ENCODE measurements around the gene PERP.

PERP gene

GRCh38 chr6:138088326-138088762 is 18.9 kb downstream of the PERP start (continued):
- TF ChIP-seq ZNF416 (tag by site-specific recombination; IDR thresholded peaks at IDR 0.05) = no peak
- no peak for TF ChIP-seq ZNF48 (tag by site-specific recombination; IDR thresholded peaks at IDR 0.05)
- peak; percentile 10; the same call in 1 of the 2 replicates for TF ChIP-seq ZBTB20 (tag by site-specific recombination; IDR thresholded peaks at IDR 0.05)
- no peak for TF ChIP-seq ZNF362 (tag by site-specific recombination; IDR thresholded peaks at IDR 0.05)
- TF ChIP-seq, protein P1, sequence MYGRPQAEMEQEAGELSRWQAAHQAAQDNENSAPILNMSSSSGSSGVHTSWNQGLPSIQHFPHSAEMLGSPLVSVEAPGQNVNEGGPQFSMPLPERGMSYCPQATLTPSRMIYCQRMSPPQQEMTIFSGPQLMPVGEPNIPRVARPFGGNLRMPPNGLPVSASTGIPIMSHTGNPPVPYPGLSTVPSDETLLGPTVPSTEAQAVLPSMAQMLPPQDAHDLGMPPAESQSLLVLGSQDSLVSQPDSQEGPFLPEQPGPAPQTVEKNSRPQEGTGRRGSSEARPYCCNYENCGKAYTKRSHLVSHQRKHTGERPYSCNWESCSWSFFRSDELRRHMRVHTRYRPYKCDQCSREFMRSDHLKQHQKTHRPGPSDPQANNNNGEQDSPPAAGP (tag by site-specific recombination; IDR thresholded peaks at IDR 0.05) = peak; percentile 99
- peak; percentile 85 for TF ChIP-seq ZXDB (tag by site-specific recombination; IDR thresholded peaks at IDR 0.05)
- TF ChIP-seq BCL11A (tag by site-specific recombination; IDR thresholded peaks at IDR 0.05; ENCODE audit: low read depth) = peak; percentile 96
- TF ChIP-seq ZNF324 (tag by site-specific recombination; IDR thresholded peaks at IDR 0.05) = peak; percentile 41; the same call in 1 of the 2 replicates
- TF ChIP-seq FEZF1 (tag by site-specific recombination; IDR thresholded peaks at IDR 0.05) = peak; percentile 87
- TF ChIP-seq ZNF621 (tag by site-specific recombination; IDR thresholded peaks at IDR 0.05) = no peak
- TF ChIP-seq, protein P2, sequence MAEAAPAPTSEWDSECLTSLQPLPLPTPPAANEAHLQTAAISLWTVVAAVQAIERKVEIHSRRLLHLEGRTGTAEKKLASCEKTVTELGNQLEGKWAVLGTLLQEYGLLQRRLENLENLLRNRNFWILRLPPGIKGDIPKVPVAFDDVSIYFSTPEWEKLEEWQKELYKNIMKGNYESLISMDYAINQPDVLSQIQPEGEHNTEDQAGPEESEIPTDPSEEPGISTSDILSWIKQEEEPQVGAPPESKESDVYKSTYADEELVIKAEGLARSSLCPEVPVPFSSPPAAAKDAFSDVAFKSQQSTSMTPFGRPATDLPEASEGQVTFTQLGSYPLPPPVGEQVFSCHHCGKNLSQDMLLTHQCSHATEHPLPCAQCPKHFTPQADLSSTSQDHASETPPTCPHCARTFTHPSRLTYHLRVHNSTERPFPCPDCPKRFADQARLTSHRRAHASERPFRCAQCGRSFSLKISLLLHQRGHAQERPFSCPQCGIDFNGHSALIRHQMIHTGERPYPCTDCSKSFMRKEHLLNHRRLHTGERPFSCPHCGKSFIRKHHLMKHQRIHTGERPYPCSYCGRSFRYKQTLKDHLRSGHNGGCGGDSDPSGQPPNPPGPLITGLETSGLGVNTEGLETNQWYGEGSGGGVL (tag by site-specific recombination; IDR thresholded peaks at IDR 0.05) = no peak; the same call in 1 of the 2 replicates
- peak; percentile 76; the same call in 1 of the 2 replicates for TF ChIP-seq PRDM1 (tag by site-specific recombination; IDR thresholded peaks at IDR 0.05)
- TF ChIP-seq ZNF133 (tag by site-specific recombination; IDR thresholded peaks at IDR 0.05) = no peak
- TF ChIP-seq ZNF23 (tag by site-specific recombination; IDR thresholded peaks at IDR 0.05; ENCODE audit: borderline replicate concordance) = no peak
- no peak for TF ChIP-seq ZBTB26 (tag by site-specific recombination; optimal IDR thresholded peaks at IDR 0.05)
- TF ChIP-seq, protein P3, sequence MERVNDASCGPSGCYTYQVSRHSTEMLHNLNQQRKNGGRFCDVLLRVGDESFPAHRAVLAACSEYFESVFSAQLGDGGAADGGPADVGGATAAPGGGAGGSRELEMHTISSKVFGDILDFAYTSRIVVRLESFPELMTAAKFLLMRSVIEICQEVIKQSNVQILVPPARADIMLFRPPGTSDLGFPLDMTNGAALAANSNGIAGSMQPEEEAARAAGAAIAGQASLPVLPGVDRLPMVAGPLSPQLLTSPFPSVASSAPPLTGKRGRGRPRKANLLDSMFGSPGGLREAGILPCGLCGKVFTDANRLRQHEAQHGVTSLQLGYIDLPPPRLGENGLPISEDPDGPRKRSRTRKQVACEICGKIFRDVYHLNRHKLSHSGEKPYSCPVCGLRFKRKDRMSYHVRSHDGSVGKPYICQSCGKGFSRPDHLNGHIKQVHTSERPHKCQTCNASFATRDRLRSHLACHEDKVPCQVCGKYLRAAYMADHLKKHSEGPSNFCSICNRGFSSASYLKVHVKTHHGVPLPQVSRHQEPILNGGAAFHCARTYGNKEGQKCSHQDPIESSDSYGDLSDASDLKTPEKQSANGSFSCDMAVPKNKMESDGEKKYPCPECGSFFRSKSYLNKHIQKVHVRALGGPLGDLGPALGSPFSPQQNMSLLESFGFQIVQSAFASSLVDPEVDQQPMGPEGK (tag by site-specific recombination; IDR thresholded peaks at IDR 0.05) = peak; percentile 11; the same call in 1 of the 2 replicates
- peak; percentile 86 for TF ChIP-seq KLF8 (tag by site-specific recombination; IDR thresholded peaks at IDR 0.05)
- TF ChIP-seq ZNF248 (tag by site-specific recombination; IDR thresholded peaks at IDR 0.05) = no peak
- peak; percentile 24; the same call in 1 of the 2 replicates for TF ChIP-seq ZNF394 (tag by site-specific recombination; IDR thresholded peaks at IDR 0.05; ENCODE audit: borderline replicate concordance)
- peak; percentile 50 for TF ChIP-seq PRDM10 (tag by site-specific recombination; IDR thresholded peaks at IDR 0.05)
- no peak for TF ChIP-seq ZNF239 (tag by site-specific recombination; IDR thresholded peaks at IDR 0.05)
- no peak for TF ChIP-seq GLIS1 (tag by site-specific recombination; IDR thresholded peaks at IDR 0.05)
- peak; percentile 87 for TF ChIP-seq KLF1 (tag by site-specific recombination; IDR thresholded peaks at IDR 0.05)
- peak; percentile 62; the same call in 1 of the 2 replicates for TF ChIP-seq ZNF76 (tag by site-specific recombination; IDR thresholded peaks at IDR 0.05; ENCODE audit: borderline replicate concordance, low read depth)
- no peak; the same call in 1 of the 2 replicates for TF ChIP-seq ZNF449 (tag by site-specific recombination; IDR thresholded peaks at IDR 0.05)
- 0 out of 2 replicates have a peak, but pooled peaks have one; percentile 24 for TF ChIP-seq KLF16 (tag by site-specific recombination; IDR thresholded peaks at IDR 0.05)

Data from HEK293 (cell line).